ENCODE measurements around the gene RFC4. TPM values are rescaled to one million over a fixed set of nuclear protein-coding genes. Genes with fewer than 3 reads are reported as not detected.
A peak's percentile ranks its signal among the peaks of the same experiment; 100 is the strongest.

Gene RFC4
- total and polyA plus RNA-seq, 2 of the 8 experiments (the other 6 are each of a cell fraction or from before 2014, with no cell fraction given): 21.8 to 86.9 TPM

DNA sequence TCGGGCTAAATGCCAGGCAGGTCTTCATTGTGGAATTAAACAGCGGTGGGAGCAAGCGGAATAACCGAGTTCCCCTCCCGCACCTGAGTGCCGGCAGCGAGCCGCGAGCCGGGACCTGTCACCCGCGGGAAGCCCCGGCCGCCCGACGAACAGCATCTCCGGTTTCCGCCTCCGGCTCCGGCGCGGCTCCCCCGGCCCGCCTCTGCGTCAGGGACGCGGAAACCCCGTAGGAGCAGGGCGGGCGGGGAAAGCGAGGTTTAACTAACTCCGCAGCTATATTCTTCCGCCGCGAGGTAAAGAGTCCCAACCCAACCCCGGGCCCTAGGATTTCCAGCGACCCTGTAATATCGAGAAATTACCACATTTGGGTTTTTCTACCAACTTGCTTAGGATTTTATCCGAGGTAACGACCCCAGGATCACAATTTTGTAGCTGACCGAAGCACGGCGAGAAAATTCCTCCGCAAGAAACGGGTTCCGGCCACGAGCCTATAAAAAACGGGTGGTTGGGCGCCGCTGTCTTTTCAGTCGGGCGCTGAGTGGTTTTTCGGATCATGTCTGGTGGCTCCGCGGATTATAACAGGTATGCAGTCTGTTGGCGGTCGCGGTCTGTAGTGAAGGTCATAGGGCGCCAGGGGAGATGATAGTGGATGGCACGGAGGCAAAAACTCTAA, 23.1 kb downstream of the RFC4 start, which contains the start of gene EIF4A2 (continued):
- TF ChIP-seq KDM5A (IDR thresholded peaks at IDR 0.05; ENCODE audit: low read length) (no peak), GABPA (IDR thresholded peaks at IDR 0.05; ENCODE audit: borderline replicate concordance, insufficient read depth, low read length) (no peak), NANOG (IDR thresholded peaks at IDR 0.05; ENCODE audit: insufficient read depth, low read depth, low read length, poor library complexity, severe bottlenecking) (no peak), TBP (IDR thresholded peaks at IDR 0.05; ENCODE audit: low read depth, low read length) (peak; percentile 98), CREB1 (IDR thresholded peaks at IDR 0.05) (peak; percentile 72), CHD2 (IDR thresholded peaks at IDR 0.05; ENCODE audit: low read length) (peak; percentile 96), SP1 (IDR thresholded peaks at IDR 0.05; ENCODE audit: low read depth, low read length) (0 out of 2 replicates have a peak, but pooled peaks have one; percentile 6), TAF1 (IDR thresholded peaks at IDR 0.05; ENCODE audit: low read depth, low read length) (peak; percentile 100), JUND (IDR thresholded peaks at IDR 0.05; ENCODE audit: low read length) (peak; percentile 75; the same call in 1 of the 2 replicates), RAD21 (IDR thresholded peaks at IDR 0.05 in 1 of 2, conservative IDR thresholded peaks at IDR 0.05 in 1 of 2; ENCODE audit: low read depth in 2 of 2, low read length in 2 of 2) (0 out of 4 replicates have a peak, but pooled peaks of 1 of the 2 experiments have one; percentile 5), SIN3A (conservative IDR thresholded peaks at IDR 0.05 in 1 of 2, IDR thresholded peaks at IDR 0.05 in 1 of 2; ENCODE audit: low read depth in 1 of 2, low read length in 2 of 2) (peak; percentile 80 to 94), RNF2 (IDR thresholded peaks at IDR 0.05; ENCODE audit: borderline replicate concordance, low read depth, low read length, missing control alignments, poor library complexity, severe bottlenecking) (no peak), TAF7 (optimal IDR thresholded peaks at IDR 0.05; ENCODE audit: borderline replicate concordance, low read depth, low read length) (peak; percentile 99), EZH2 (IDR thresholded peaks at IDR 0.05; ENCODE audit: low read depth, low read length, severe bottlenecking) (no peak), CBX8 (IDR thresholded peaks at IDR 0.05; ENCODE audit: borderline replicate concordance, low read depth, low read length) (no peak)
- TF ChIP-seq, protein P1, sequence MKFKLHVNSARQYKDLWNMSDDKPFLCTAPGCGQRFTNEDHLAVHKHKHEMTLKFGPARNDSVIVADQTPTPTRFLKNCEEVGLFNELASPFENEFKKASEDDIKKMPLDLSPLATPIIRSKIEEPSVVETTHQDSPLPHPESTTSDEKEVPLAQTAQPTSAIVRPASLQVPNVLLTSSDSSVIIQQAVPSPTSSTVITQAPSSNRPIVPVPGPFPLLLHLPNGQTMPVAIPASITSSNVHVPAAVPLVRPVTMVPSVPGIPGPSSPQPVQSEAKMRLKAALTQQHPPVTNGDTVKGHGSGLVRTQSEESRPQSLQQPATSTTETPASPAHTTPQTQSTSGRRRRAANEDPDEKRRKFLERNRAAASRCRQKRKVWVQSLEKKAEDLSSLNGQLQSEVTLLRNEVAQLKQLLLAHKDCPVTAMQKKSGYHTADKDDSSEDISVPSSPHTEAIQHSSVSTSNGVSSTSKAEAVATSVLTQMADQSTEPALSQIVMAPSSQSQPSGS (IDR thresholded peaks at IDR 0.05; ENCODE audit: low read length): peak; percentile 88
- TF ChIP-seq, protein P2, sequence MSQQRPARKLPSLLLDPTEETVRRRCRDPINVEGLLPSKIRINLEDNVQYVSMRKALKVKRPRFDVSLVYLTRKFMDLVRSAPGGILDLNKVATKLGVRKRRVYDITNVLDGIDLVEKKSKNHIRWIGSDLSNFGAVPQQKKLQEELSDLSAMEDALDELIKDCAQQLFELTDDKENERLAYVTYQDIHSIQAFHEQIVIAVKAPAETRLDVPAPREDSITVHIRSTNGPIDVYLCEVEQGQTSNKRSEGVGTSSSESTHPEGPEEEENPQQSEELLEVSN (IDR thresholded peaks at IDR 0.05): peak; percentile 21; the same call in 1 of the 2 replicates
- TF ChIP-seq, protein P3, sequence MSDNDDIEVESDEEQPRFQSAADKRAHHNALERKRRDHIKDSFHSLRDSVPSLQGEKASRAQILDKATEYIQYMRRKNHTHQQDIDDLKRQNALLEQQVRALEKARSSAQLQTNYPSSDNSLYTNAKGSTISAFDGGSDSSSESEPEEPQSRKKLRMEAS (IDR thresholded peaks at IDR 0.05): no peak; the same call in 1 of the 2 replicates

Data from H1 (cell line).